SU-DHL-6 (cell line): ENCODE results near the gene WTAP.

ENCODE experiments used
- H2AFZ ChIP-seq: fragments of 200-600 bp; sonication (generic); 2 replicates; pipeline ENCODE4 v1.6.1; 2014; ENCODE audit warnings: low read depth, mild to moderate bottlenecking, moderate library complexity, mixed read lengths, antibody characterized with exemption, low read length; ENCODE audit not compliant: severe bottlenecking
- H3F3A ChIP-seq: fragments of 200-600 bp; shearing (Covaris generic); 2 replicates; pipeline ENCODE4 v1.6.0; 2016; ENCODE audit warnings: antibody characterized with exemption, mild to moderate bottlenecking; ENCODE audit not compliant: insufficient read depth
- H3K27ac ChIP-seq: fragments of 200-600 bp; sonication (generic); 2 replicates; pipeline ENCODE4 v1.5.1; 2016; ENCODE audit warnings: low read depth, mild to moderate bottlenecking, low read length, moderate library complexity, mixed read lengths
- H3K27me3 ChIP-seq: fragments of 200-600 bp; sonication (generic), shearing (Covaris generic); 2 replicates; pipeline ENCODE4 v1.6.0; 2014; ENCODE audit warnings: mild to moderate bottlenecking, low read length
- H3K36me3 ChIP-seq: fragments of 200-600 bp; sonication (generic); 2 replicates; pipeline ENCODE4 v1.6.1; 2014; ENCODE audit warnings: mild to moderate bottlenecking, low read length, mixed read lengths
- H3K4me2 ChIP-seq: fragments of 300-600, 200-600 bp; shearing (Covaris generic), sonication (generic); 2 replicates; pipeline ENCODE4 v1.6.0; 2014; ENCODE audit warnings: low read length, low read depth, mild to moderate bottlenecking; ENCODE audit not compliant: poor library complexity, severe bottlenecking
- H3K4me3 ChIP-seq: fragments of 200-600 bp; sonication (generic); 2 replicates; pipeline ENCODE4 v1.5.1; 2014; ENCODE audit warnings: antibody characterized with exemption, low read length, mild to moderate bottlenecking, mixed read lengths; ENCODE audit not compliant: insufficient read depth, poor library complexity, severe bottlenecking
- H3K79me2 ChIP-seq: fragments of 200-600 bp; sonication (generic); 2 replicates; pipeline ENCODE4 v1.6.1; 2014; ENCODE audit warnings: mild to moderate bottlenecking, low read length, moderate library complexity; ENCODE audit not compliant: insufficient read depth
- H3K9ac ChIP-seq: fragments of 200-600 bp; sonication (generic); 2 replicates; pipeline ENCODE4 v1.7.0; 2014; ENCODE audit warnings: mild to moderate bottlenecking, low read length
- H3K9me2 ChIP-seq: fragments of 200-600 bp; sonication (generic); replicated peaks from 2 replicates; pipeline ENCODE4 v1.6.1; 2014; ENCODE audit warnings: low read length; ENCODE audit not compliant: insufficient read depth
- H3K9me3 ChIP-seq: fragments of 200-600 bp; sonication (generic); 2 replicates; pipeline ENCODE4 v1.6.1; 2014; ENCODE audit warnings: low read length, mixed read lengths; ENCODE audit not compliant: insufficient read depth
- H4K20me1 ChIP-seq: fragments of 200-600 bp; sonication (generic); 2 replicates; pipeline ENCODE4 v1.6.1; 2014; ENCODE audit warnings: low read depth, mild to moderate bottlenecking, antibody characterized with exemption, low read length, moderate library complexity, mixed read lengths
- CTCF ChIP-seq: fragments of 200-600 bp; sonication (generic); IDR thresholded peaks from one replicate; pipeline ENCODE4 v1.5.1; 2017; ENCODE audit warnings: antibody characterized with exemption, mild to moderate bottlenecking, low read length, moderate library complexity; ENCODE audit not compliant: insufficient read depth, poor library complexity, severe bottlenecking
- EZH2phosphoT487 ChIP-seq: fragments of 200-600 bp; sonication (generic), shearing (Covaris generic); conservative IDR thresholded peaks from 2 replicates; pipeline ENCODE4 v1.6.1; 2018; ENCODE audit warnings: mild to moderate bottlenecking, antibody characterized with exemption, low read length, moderate library complexity, mixed read lengths

The WTAP gene

GRCh38 chr6:159715605-159716004, 11.7 kb upstream of the WTAP start:
- Histone ChIP-seq H3K4me3 (no peak overlapping the region), H3K9me2 (no peaks in the 10 kb centered on the region), H3F3A (no peaks in the 10 kb centered on the region; the same call in 1 of the 2 replicates), H3K9ac (no peak overlapping the region), H3K27me3 (no peaks in the 10 kb centered on the region), H3K9me3 (no peaks in the 10 kb centered on the region), H3K36me3 (no peaks in the 10 kb centered on the region; the same call in 1 of the 2 replicates), H2AFZ (no peak overlapping the region), H4K20me1 (no peaks in the 10 kb centered on the region), H3K4me2 (no peak overlapping the region), H3K27ac (no peak overlapping the region), H3K79me2 (peaks cover 11% of the 10 kb centered on the region)
- no peak for TF ChIP-seq EZH2phosphoT487
- no peak for TF ChIP-seq CTCF

DNA sequence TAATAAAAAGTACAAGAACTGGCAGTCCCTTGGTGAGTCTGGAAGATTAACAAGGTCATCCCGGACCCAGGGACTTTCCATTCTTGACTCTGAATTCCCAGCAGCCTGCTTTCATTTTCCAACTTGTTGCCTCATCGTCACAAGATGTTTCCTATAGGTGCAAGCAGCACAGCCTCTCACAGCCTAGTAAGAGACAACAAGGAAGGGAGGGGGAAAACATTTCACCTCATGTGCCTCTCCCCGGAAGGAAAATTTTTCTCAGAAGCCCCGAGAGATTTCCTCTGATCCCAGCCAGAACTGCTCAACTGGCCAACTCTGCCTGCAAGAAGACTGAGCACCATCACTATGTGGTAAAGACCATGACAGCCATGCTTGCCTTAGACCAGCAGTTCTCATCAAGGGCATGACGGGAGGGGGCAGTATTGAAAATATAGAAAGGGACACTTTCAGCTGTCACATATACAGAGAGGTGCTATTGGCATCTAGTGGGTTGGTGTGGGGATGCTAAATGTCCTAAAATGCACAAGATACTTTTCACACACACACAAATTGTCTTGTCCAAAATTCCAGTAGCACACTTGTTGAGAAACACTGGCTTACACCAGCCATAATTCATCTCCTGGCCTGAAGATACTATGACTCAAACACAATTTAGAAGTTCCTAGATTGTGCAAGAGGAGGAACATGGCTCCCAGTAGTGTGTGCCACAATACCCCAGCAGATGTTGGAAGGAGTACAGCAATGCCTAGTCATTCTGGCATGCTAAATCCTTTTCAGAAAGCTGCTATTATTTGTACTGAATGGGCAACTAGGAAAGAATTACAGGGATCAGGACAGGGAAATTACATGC, 10.8 kb upstream of the WTAP start:
- Histone ChIP-seq H3K79me2 (peaks cover 11% of the 10 kb centered on the region), H4K20me1 (no peaks in the 10 kb centered on the region), H2AFZ (no peak overlapping the region), H3F3A (no peaks in the 10 kb centered on the region; the same call in 1 of the 2 replicates), H3K4me2 (no peak overlapping the region), H3K9ac (no peak overlapping the region), H3K9me3 (no peaks in the 10 kb centered on the region), H3K36me3 (no peaks in the 10 kb centered on the region; the same call in 1 of the 2 replicates), H3K27ac (no peak overlapping the region), H3K27me3 (no peaks in the 10 kb centered on the region), H3K4me3 (no peak overlapping the region), H3K9me2 (no peaks in the 10 kb centered on the region)
- TF ChIP-seq CTCF (no peak), EZH2phosphoT487 (no peak)

- TF ChIP-seq EZH2phosphoT487 = no peak
- TF ChIP-seq CTCF = no peak
- Histone ChIP-seq H3K79me2 (peaks cover 28% of the 10 kb centered on the region), H3K9me2 (no peaks in the 10 kb centered on the region), H3K27me3 (no peaks in the 10 kb centered on the region), H3K9me3 (no peaks in the 10 kb centered on the region), H3F3A (no peaks in the 10 kb centered on the region; the same call in 1 of the 2 replicates), H3K4me3 (no peak overlapping the region), H3K27ac (no peak overlapping the region), H4K20me1 (no peaks in the 10 kb centered on the region), H3K4me2 (no peak overlapping the region), H3K9ac (no peak overlapping the region), H2AFZ (no peak overlapping the region), H3K36me3 (no peaks in the 10 kb centered on the region; the same call in 1 of the 2 replicates)
Observed at GRCh38 chr6:159718634-159719033, 8.7 kb upstream of the WTAP start.
